GM15510 (cell line): ENCODE measurements around the gene FOXP1.

Source experiments
- POLR2A ChIP-seq: IDR thresholded peaks from 3 replicates; pipeline ENCODE4 v1.6.1; 2011; ENCODE audit warnings: borderline replicate concordance; ENCODE audit not compliant: insufficient read length; ENCODE audit errors: extremely low read depth

The FOXP1 gene

GRCh38 chr3:71168121-71168721, 415.3 kb downstream of the FOXP1 start:
- no peak for TF ChIP-seq POLR2A

- no peak for TF ChIP-seq POLR2A
Observed at GRCh38 chr3:71166339-71167240, 416.9 kb downstream of the FOXP1 start.

GRCh38 chr3:71164881-71165280, 418.6 kb downstream of the FOXP1 start:
- TF ChIP-seq POLR2A: no peak

- TF ChIP-seq POLR2A: no peak
Observed at GRCh38 chr3:71163198-71163918, 420.2 kb downstream of the FOXP1 start.

- no peak for TF ChIP-seq POLR2A
Observed at GRCh38 chr3:71162221-71162620, 421.3 kb downstream of the FOXP1 start.

- no peak for TF ChIP-seq POLR2A
Observed at GRCh38 chr3:71160785-71161546, 422.6 kb downstream of the FOXP1 start.

GRCh38 chr3:71156062-71156665, 427.4 kb downstream of the FOXP1 start:
- TF ChIP-seq POLR2A: no peak

GRCh38 chr3:71154846-71155245, 428.7 kb downstream of the FOXP1 start:
- no peak for TF ChIP-seq POLR2A

GRCh38 chr3:71153713-71154112, 429.8 kb downstream of the FOXP1 start:
- TF ChIP-seq POLR2A: no peak

- TF ChIP-seq POLR2A: no peak
Observed at GRCh38 chr3:71152892-71153265, 430.6 kb downstream of the FOXP1 start.

- TF ChIP-seq POLR2A: no peak
Observed at GRCh38 chr3:71152039-71152891, 431.3 kb downstream of the FOXP1 start.

- no peak for TF ChIP-seq POLR2A
Observed at GRCh38 chr3:71149959-71150954, 433.3 kb downstream of the FOXP1 start.

GRCh38 chr3:71148455-71149060, 435.0 kb downstream of the FOXP1 start:
- no peak for TF ChIP-seq POLR2A

GRCh38 chr3:71146673-71147072, 436.9 kb downstream of the FOXP1 start:
- no peak for TF ChIP-seq POLR2A
